ENCODE results near the gene VANGL2. TPM values are rescaled to one million over a fixed set of nuclear protein-coding genes. Genes with fewer than 3 reads are reported as not detected.

Gene VANGL2
- total RNA-seq, 1 experiment from 2014 or later: 0.26 TPM

GRCh38 chr1:160431571-160431970 lies 31.2 kb downstream of the VANGL2 start:
- ChIA-PET POLR2A (interaction anchor here (1.1 kb wide), 1 partner anchor 151 kb away, joined by 3 read pairs; no protein-coding TSS in a partner anchor), CTCF (interaction anchor here (0.6 to 5.3 kb wide), 6 partner anchors 10 to 559 kb away, joined by 3 to 153 read pairs (median 4); no protein-coding TSS in a partner anchor)
- Mint-ChIP-seq H3K9me3 (ENCODE audit: unreplicated experiment) (no peaks in the 10 kb centered on the region), H3K4me1 (ENCODE audit: insufficient read depth, unreplicated experiment) (no peaks in the 10 kb centered on the region), H3K4me3 (ENCODE audit: unreplicated experiment) (no peak overlapping the region), H3K36me3 (ENCODE audit: insufficient read depth, unreplicated experiment) (no peaks in the 10 kb centered on the region), H3K27me3 (ENCODE audit: insufficient read depth, unreplicated experiment) (peaks cover 37% of the 10 kb centered on the region), H3K27ac (ENCODE audit: low read depth, unreplicated experiment) (no peak overlapping the region)
- intact Hi-C loops (cut with micrococcal nuclease): no loop called here
- BruUV-seq (replicated peaks): no TSS peak
- no peak for DNase-seq (ENCODE audit: unreplicated experiment)
- TF ChIP-seq, protein P1, sequence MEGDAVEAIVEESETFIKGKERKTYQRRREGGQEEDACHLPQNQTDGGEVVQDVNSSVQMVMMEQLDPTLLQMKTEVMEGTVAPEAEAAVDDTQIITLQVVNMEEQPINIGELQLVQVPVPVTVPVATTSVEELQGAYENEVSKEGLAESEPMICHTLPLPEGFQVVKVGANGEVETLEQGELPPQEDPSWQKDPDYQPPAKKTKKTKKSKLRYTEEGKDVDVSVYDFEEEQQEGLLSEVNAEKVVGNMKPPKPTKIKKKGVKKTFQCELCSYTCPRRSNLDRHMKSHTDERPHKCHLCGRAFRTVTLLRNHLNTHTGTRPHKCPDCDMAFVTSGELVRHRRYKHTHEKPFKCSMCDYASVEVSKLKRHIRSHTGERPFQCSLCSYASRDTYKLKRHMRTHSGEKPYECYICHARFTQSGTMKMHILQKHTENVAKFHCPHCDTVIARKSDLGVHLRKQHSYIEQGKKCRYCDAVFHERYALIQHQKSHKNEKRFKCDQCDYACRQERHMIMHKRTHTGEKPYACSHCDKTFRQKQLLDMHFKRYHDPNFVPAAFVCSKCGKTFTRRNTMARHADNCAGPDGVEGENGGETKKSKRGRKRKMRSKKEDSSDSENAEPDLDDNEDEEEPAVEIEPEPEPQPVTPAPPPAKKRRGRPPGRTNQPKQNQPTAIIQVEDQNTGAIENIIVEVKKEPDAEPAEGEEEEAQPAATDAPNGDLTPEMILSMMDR (IDR thresholded peaks at IDR 0.05; ENCODE audit: unreplicated experiment): no peak

DNA sequence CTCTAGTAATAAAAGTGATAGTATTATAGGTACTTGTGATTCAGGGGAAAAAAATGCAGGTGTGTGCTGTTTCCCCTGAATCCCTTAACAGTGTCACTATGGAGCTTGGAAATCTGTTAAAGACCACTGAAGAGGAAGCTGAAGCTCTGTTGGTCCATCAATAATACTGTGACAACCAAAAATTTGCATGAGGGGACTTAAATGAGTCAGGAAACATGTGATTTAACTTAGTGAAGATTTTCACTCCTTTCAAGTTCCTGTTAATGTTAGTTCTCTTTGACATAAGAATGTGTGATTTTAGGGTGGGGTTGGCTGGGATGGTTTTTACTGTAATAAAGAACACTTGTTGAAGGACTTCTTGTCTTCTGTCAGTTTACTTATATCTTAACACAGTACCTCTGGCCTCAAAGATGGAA lies 32.0 kb downstream of the VANGL2 start:
- intact Hi-C loops (cut with micrococcal nuclease): no loop called here
- CTCF ChIA-PET: interaction anchor here (0.9 to 5.3 kb wide), 3 partner anchors 17 to 239 kb away, joined by 3 to 153 read pairs (median 3); no protein-coding TSS in a partner anchor
- H3K36me3 Mint-ChIP-seq (ENCODE audit: insufficient read depth, unreplicated experiment): no peaks in the 10 kb centered on the region
- TF ChIP-seq, protein P1 (IDR thresholded peaks at IDR 0.05; ENCODE audit: unreplicated experiment): no peak
- BruUV-seq (replicated peaks): no TSS peak
- POLR2A ChIA-PET: interaction anchor here (1.1 kb wide), 1 partner anchor 150 kb away, joined by 3 read pairs; no protein-coding TSS in a partner anchor
- H3K9me3 Mint-ChIP-seq (ENCODE audit: unreplicated experiment): no peaks in the 10 kb centered on the region
- H3K27me3 Mint-ChIP-seq (ENCODE audit: insufficient read depth, unreplicated experiment): peaks cover 43% of the 10 kb centered on the region
- H3K27ac Mint-ChIP-seq (ENCODE audit: low read depth, unreplicated experiment): no peak overlapping the region
- no peak for DNase-seq (ENCODE audit: unreplicated experiment)
- no peaks in the 10 kb centered on the region for H3K4me1 Mint-ChIP-seq (ENCODE audit: insufficient read depth, unreplicated experiment)
- no peak overlapping the region for H3K4me3 Mint-ChIP-seq (ENCODE audit: unreplicated experiment)

DNA sequence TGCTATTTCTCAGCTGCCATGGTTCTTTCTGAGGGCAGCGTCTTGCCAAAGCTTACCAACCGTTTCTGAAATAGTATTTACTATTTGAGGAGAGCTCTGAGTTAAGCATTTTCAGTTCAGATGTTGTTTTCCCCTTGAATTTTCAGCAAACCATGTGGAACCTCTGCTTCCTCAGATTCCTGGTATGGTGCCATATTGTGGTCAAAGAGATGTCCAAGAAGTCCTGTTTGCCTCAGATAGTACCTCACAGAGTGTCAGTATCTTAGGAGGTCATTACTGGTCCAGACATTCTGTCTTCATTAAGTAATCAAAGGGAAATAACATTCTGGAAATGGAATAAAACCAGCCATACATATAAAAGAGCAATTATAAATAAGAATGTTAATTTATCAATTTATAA lies 36.6 kb downstream of the VANGL2 start:
- intact Hi-C loops (cut with micrococcal nuclease): no loop called here
- POLR2A ChIA-PET: no interaction called here

GRCh38 chr1:160437432-160438316 lies 37.3 kb downstream of the VANGL2 start:
- Mint-ChIP-seq H3K27ac (ENCODE audit: low read depth, unreplicated experiment) (no peak overlapping the region), H3K36me3 (ENCODE audit: insufficient read depth, unreplicated experiment) (no peaks in the 10 kb centered on the region), H3K9me3 (ENCODE audit: unreplicated experiment) (no peaks in the 10 kb centered on the region), H3K4me1 (ENCODE audit: insufficient read depth, unreplicated experiment) (no peaks in the 10 kb centered on the region), H3K4me3 (ENCODE audit: unreplicated experiment) (no peak overlapping the region), H3K27me3 (ENCODE audit: insufficient read depth, unreplicated experiment) (peaks cover 43% of the 10 kb centered on the region)
- no TSS peak for BruUV-seq (replicated peaks)
- CTCF ChIA-PET: no interaction called here
- POLR2A ChIA-PET: no interaction called here
- intact Hi-C loops (cut with micrococcal nuclease): no loop called here
- TF ChIP-seq, protein P1 (IDR thresholded peaks at IDR 0.05; ENCODE audit: unreplicated experiment): no peak
- no peak for DNase-seq (ENCODE audit: unreplicated experiment)

More for the DNA sequence above, 36.6 kb downstream of the VANGL2 start:
- BruUV-seq (replicated peaks): no TSS peak
- no peak for DNase-seq (ENCODE audit: unreplicated experiment)
- TF ChIP-seq, protein P1 (IDR thresholded peaks at IDR 0.05; ENCODE audit: unreplicated experiment): no peak
- Mint-ChIP-seq H3K27me3 (ENCODE audit: insufficient read depth, unreplicated experiment) (peaks cover 43% of the 10 kb centered on the region), H3K27ac (ENCODE audit: low read depth, unreplicated experiment) (no peak overlapping the region), H3K9me3 (ENCODE audit: unreplicated experiment) (no peaks in the 10 kb centered on the region), H3K36me3 (ENCODE audit: insufficient read depth, unreplicated experiment) (no peaks in the 10 kb centered on the region), H3K4me1 (ENCODE audit: insufficient read depth, unreplicated experiment) (no peaks in the 10 kb centered on the region), H3K4me3 (ENCODE audit: unreplicated experiment) (no peak overlapping the region)
- CTCF ChIA-PET: no interaction called here

All from MCF 10A (cell line).